GM12878 (cell line): ENCODE measurements around the gene UNK. TPM values are rescaled to one million over a fixed set of nuclear protein-coding genes. Genes with fewer than 3 reads are reported as not detected.

Experiments used
- EED ChIP-seq: sonication (generic); IDR thresholded peaks from 2 replicates; pipeline ENCODE4 v1.6.1; 2016; ENCODE audit warnings: antibody characterized with exemption, low read depth
- EGR1 ChIP-seq, 2 experiments: IDR thresholded peaks; 1 replicate in 1 of 2; 2 replicates in 1 of 2; pipeline ENCODE4 v1.6.1; 2011 to 2012; ENCODE audit warnings: low read depth in 2 of 2, low read length in 2 of 2, borderline replicate concordance in 1 of 2, mild to moderate bottlenecking in 1 of 2, moderate library complexity in 1 of 2
- HDAC2 ChIP-seq: fragments of 200-600 bp; sonication (generic); IDR thresholded peaks from 2 replicates; pipeline ENCODE4 v1.6.1; 2017
- HDAC6 ChIP-seq: fragments of 200-600 bp; sonication (generic); IDR thresholded peaks from one replicate; pipeline ENCODE4 v1.8.0; 2017; ENCODE audit warnings: antibody characterized with exemption; ENCODE audit not compliant: unreplicated experiment
- HDGF ChIP-seq: fragments of 450-650 bp; IDR thresholded peaks from 2 replicates; pipeline ENCODE4 v1.6.1; 2016; ENCODE audit warnings: antibody characterized with exemption
- JUNB ChIP-seq: IDR thresholded peaks from 2 replicates; pipeline ENCODE4 v1.6.1; 2016; ENCODE audit warnings: antibody characterized with exemption, mild to moderate bottlenecking
- KLF5 ChIP-seq: fragments of 450-650 bp; IDR thresholded peaks from 2 replicates; pipeline ENCODE4 v1.6.1; 2014; ENCODE audit warnings: mild to moderate bottlenecking; ENCODE audit not compliant: partially characterized antibody
- MYC ChIP-seq: IDR thresholded peaks from 2 replicates; pipeline ENCODE4 v1.6.1; 2011; ENCODE audit warnings: mild to moderate bottlenecking, low read length, moderate library complexity, inconsistent platforms; ENCODE audit not compliant: insufficient read depth, insufficient replicate concordance, insufficient read length, severe bottlenecking
- NR2C1 ChIP-seq: fragments of 450-650 bp; IDR thresholded peaks from 2 replicates; pipeline ENCODE4 v1.6.1; 2017; ENCODE audit warnings: antibody characterized with exemption, mild to moderate bottlenecking, moderate library complexity
- NR2F1 ChIP-seq: fragments of 450-650 bp; conservative IDR thresholded peaks from 2 replicates; pipeline ENCODE4 v1.6.1; 2017; ENCODE audit warnings: mild to moderate bottlenecking
- PAX8 ChIP-seq: fragments of 450-650 bp; IDR thresholded peaks from 2 replicates; pipeline ENCODE4 v1.6.1; 2017; ENCODE audit warnings: mild to moderate bottlenecking, moderate library complexity
- POLR2AphosphoS5 ChIP-seq: IDR thresholded peaks from 2 replicates; pipeline ENCODE4 v1.6.1; 2011; ENCODE audit warnings: mild to moderate bottlenecking, low read length, inconsistent platforms
- RBBP5 ChIP-seq: fragments of 200-600 bp; sonication (generic); conservative IDR thresholded peaks from 2 replicates; pipeline ENCODE4 v1.6.1; 2016
- RCOR1 ChIP-seq: conservative IDR thresholded peaks from 2 replicates; pipeline ENCODE4 v1.6.1; 2012; ENCODE audit warnings: low read depth, low read length, improper control_type of control experiment
- RUNX3 ChIP-seq: IDR thresholded peaks from 2 replicates; pipeline ENCODE4 v1.6.1; 2012; ENCODE audit warnings: low read length, inconsistent platforms
- SMC3 ChIP-seq: IDR thresholded peaks from 2 replicates; pipeline ENCODE4 v1.6.1; 2011; ENCODE audit warnings: low read length, improper control_type of control experiment, borderline replicate concordance
- SRF ChIP-seq, 2 experiments: IDR thresholded peaks; 2 replicates each; pipeline ENCODE4 v1.6.1; 2011; ENCODE audit warnings: low read depth in 2 of 2, low read length in 2 of 2, mild to moderate bottlenecking in 1 of 2, moderate library complexity in 1 of 2
- SUPT20H ChIP-seq: IDR thresholded peaks from 2 replicates; pipeline ENCODE4 v1.6.1; 2011; ENCODE audit warnings: low read depth, mild to moderate bottlenecking, low read length, moderate library complexity, borderline replicate concordance; ENCODE audit not compliant: control insufficient read depth
- ZNF217 ChIP-seq: fragments of 450-650 bp; IDR thresholded peaks from 2 replicates; pipeline ENCODE4 v1.6.1; 2017; ENCODE audit warnings: antibody characterized with exemption, mild to moderate bottlenecking
- ZNF622 ChIP-seq: fragments of 450-650 bp; IDR thresholded peaks from 2 replicates; pipeline ENCODE4 v1.6.1; 2017; ENCODE audit warnings: mild to moderate bottlenecking, inconsistent platforms
- polyA plus RNA-seq, 11 experiments: library from polyadenylated mRNA; depleted of rRNA in 4 of 11; unstranded in 6 of 11; stranded (reverse) in 5 of 11; fragments of >200 nt; fragmentation: Nextera tagmentation in 4 of 11; fragmentation: Illumina TruSeq in 1 of 11; extraction: Ambion mirVana in 4 of 11; extraction: Trizol in 1 of 11; gene quantifications; 1 replicate in 1 of 11; 2 replicates in 10 of 11; pipeline versions ENCODE4 v1.2.1 to v1.2.3, GENCODE V29; 2011 to 2016; ENCODE audit warnings: inconsistent platforms in 2 of 11, missing spikeins in 2 of 11, low read depth in 1 of 11
- total RNA-seq, 4 experiments: library from RNA; depleted of rRNA in 3 of 4; stranded (reverse); fragments of >200 nt in 3 of 4; fragmentation: Illumina TruSeq in 1 of 4; extraction: Trizol in 1 of 4; gene quantifications; 2 replicates each; pipeline versions ENCODE4 v1.2.1 to v1.2.3, GENCODE V29; 2013 to 2021
- TF ChIP-seq, protein P1 (sequence below): fragments of 450-650 bp; IDR thresholded peaks from 2 replicates; pipeline ENCODE4 v1.6.1; 2017; ENCODE audit warnings: mild to moderate bottlenecking, moderate library complexity
- TF ChIP-seq, protein P2 (sequence below), 3 experiments: IDR thresholded peaks in 2 of 3; conservative IDR thresholded peaks in 1 of 3; 2 replicates each; pipeline ENCODE4 v1.5.1; 2011; ENCODE audit warnings: low read depth in 3 of 3, low read length in 3 of 3, mild to moderate bottlenecking in 3 of 3, control low read depth in 2 of 3, moderate library complexity in 2 of 3, inconsistent platforms in 1 of 3, mixed read lengths in 1 of 3; ENCODE audit not compliant: control insufficient read depth in 2 of 3, insufficient read depth in 1 of 3; ENCODE audit errors: extremely low read depth in 1 of 3
- TF ChIP-seq, protein P3 (sequence below): fragments of 150-350 bp; IDR thresholded peaks from 2 replicates; pipeline ENCODE4 v1.6.1; 2016; ENCODE audit warnings: low read depth, low read length

Gene UNK
- total and polyA plus RNA-seq, 10 of the 15 experiments (the other 5 are each of a cell fraction or from before 2014, with no cell fraction given): 8.9 to 34.5 (median 27.3) TPM

DNA sequence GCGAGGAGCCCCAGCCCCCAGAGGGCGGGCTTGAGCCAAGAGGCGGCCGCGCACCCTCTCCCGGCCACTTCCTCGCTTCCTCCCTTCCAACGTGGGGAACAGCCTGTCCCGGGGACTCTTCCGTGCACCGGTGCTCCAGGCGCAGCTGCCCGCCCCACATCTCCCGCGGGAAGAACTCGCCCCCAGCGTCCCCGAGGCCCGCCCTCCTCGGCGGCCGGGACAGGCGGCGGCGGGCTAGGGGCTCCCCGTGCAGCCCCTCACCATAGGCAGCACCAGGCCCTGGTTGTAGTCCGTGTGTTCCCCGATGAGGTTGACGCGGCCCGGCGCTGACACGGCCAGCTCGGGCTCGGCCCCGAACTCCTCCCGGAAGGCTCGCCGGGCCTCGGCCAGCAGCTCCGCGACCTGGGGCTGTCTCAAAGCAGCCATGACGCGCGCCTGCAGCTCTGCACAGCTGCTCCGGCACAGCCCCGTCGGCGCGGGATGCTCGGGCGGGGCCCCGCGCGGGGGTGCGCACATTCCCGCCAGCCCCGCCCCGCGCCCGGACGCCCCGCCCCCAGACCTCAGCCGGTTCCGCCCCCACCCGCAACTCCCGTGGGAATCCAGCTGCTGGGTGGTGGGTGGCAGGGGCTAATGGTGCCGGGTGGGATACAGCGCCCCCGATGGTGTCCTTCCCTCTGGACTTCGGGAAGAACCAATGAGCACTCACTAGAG is 19.7 kb upstream of the UNK start, which contains the start of gene GALK1 (continued):
- TF ChIP-seq, protein P1, sequence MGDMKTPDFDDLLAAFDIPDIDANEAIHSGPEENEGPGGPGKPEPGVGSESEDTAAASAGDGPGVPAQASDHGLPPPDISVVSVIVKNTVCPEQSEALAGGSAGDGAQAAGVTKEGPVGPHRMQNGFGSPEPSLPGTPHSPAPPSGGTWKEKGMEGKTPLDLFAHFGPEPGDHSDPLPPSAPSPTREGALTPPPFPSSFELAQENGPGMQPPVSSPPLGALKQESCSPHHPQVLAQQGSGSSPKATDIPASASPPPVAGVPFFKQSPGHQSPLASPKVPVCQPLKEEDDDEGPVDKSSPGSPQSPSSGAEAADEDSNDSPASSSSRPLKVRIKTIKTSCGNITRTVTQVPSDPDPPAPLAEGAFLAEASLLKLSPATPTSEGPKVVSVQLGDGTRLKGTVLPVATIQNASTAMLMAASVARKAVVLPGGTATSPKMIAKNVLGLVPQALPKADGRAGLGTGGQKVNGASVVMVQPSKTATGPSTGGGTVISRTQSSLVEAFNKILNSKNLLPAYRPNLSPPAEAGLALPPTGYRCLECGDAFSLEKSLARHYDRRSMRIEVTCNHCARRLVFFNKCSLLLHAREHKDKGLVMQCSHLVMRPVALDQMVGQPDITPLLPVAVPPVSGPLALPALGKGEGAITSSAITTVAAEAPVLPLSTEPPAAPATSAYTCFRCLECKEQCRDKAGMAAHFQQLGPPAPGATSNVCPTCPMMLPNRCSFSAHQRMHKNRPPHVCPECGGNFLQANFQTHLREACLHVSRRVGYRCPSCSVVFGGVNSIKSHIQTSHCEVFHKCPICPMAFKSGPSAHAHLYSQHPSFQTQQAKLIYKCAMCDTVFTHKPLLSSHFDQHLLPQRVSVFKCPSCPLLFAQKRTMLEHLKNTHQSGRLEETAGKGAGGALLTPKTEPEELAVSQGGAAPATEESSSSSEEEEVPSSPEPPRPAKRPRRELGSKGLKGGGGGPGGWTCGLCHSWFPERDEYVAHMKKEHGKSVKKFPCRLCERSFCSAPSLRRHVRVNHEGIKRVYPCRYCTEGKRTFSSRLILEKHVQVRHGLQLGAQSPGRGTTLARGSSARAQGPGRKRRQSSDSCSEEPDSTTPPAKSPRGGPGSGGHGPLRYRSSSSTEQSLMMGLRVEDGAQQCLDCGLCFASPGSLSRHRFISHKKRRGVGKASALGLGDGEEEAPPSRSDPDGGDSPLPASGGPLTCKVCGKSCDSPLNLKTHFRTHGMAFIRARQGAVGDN: no peak; the same call in 1 of the 2 replicates
- TF ChIP-seq, protein P2, sequence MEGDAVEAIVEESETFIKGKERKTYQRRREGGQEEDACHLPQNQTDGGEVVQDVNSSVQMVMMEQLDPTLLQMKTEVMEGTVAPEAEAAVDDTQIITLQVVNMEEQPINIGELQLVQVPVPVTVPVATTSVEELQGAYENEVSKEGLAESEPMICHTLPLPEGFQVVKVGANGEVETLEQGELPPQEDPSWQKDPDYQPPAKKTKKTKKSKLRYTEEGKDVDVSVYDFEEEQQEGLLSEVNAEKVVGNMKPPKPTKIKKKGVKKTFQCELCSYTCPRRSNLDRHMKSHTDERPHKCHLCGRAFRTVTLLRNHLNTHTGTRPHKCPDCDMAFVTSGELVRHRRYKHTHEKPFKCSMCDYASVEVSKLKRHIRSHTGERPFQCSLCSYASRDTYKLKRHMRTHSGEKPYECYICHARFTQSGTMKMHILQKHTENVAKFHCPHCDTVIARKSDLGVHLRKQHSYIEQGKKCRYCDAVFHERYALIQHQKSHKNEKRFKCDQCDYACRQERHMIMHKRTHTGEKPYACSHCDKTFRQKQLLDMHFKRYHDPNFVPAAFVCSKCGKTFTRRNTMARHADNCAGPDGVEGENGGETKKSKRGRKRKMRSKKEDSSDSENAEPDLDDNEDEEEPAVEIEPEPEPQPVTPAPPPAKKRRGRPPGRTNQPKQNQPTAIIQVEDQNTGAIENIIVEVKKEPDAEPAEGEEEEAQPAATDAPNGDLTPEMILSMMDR (IDR thresholded peaks at IDR 0.05 in 2 of 3, conservative IDR thresholded peaks at IDR 0.05 in 1 of 3; ENCODE audit: control insufficient read depth in 2 of 3, extremely low read depth in 1 of 3, insufficient read depth in 1 of 3, low read depth in 3 of 3, low read length in 3 of 3): peak; percentile 49 to 83 (median 78)
- TF ChIP-seq, protein P3, sequence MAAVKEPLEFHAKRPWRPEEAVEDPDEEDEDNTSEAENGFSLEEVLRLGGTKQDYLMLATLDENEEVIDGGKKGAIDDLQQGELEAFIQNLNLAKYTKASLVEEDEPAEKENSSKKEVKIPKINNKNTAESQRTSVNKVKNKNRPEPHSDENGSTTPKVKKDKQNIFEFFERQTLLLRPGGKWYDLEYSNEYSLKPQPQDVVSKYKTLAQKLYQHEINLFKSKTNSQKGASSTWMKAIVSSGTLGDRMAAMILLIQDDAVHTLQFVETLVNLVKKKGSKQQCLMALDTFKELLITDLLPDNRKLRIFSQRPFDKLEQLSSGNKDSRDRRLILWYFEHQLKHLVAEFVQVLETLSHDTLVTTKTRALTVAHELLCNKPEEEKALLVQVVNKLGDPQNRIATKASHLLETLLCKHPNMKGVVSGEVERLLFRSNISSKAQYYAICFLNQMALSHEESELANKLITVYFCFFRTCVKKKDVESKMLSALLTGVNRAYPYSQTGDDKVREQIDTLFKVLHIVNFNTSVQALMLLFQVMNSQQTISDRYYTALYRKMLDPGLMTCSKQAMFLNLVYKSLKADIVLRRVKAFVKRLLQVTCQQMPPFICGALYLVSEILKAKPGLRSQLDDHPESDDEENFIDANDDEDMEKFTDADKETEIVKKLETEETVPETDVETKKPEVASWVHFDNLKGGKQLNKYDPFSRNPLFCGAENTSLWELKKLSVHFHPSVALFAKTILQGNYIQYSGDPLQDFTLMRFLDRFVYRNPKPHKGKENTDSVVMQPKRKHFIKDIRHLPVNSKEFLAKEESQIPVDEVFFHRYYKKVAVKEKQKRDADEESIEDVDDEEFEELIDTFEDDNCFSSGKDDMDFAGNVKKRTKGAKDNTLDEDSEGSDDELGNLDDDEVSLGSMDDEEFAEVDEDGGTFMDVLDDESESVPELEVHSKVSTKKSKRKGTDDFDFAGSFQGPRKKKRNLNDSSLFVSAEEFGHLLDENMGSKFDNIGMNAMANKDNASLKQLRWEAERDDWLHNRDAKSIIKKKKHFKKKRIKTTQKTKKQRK: no peak
- TF ChIP-seq MYC: peak; percentile 20
- TF ChIP-seq HDAC2: no peak
- TF ChIP-seq SUPT20H: no peak
- no peak for TF ChIP-seq NR2C1
- 0 out of 3 replicates have a peak, but pooled peaks of 1 of the 2 experiments have one; percentile 49 for TF ChIP-seq EGR1 (IDR thresholded peaks at IDR 0.05; ENCODE audit: borderline replicate concordance in 1 of 2, low read depth in 2 of 2, low read length in 2 of 2)
- no peak for TF ChIP-seq RUNX3
- TF ChIP-seq SMC3: peak; percentile 62
- no peak for TF ChIP-seq RBBP5
- TF ChIP-seq HDAC6: no peak
- no peak for TF ChIP-seq POLR2AphosphoS5
- no peak for TF ChIP-seq ZNF622
- TF ChIP-seq RCOR1: no peak
- no peak for TF ChIP-seq KLF5
- peak; percentile 56; the same call in 1 of the 2 replicates for TF ChIP-seq HDGF
- no peak for TF ChIP-seq JUNB
- peak; percentile 69 for TF ChIP-seq EED
- peak; percentile 10; the same call in 1 of the 2 replicates for TF ChIP-seq NR2F1
- no peak for TF ChIP-seq ZNF217
- no peak for TF ChIP-seq SRF (IDR thresholded peaks at IDR 0.05; ENCODE audit: low read depth in 2 of 2, low read length in 2 of 2)
- TF ChIP-seq PAX8: no peak
